GM12878 (cell line): ENCODE data around the gene PTAFR. TPM values are rescaled to one million over a fixed set of nuclear protein-coding genes. Genes with fewer than 3 reads are reported as not detected.

Experiments
- CHD1 ChIP-seq: IDR thresholded peaks from 2 replicates; pipeline ENCODE4 v1.6.1; 2012; ENCODE audit warnings: low read depth, low read length, improper control_type of control experiment
- IKZF1 ChIP-seq: fragments of 450-650 bp; conservative IDR thresholded peaks from 2 replicates; pipeline ENCODE4 v1.6.1; 2017; ENCODE audit warnings: antibody characterized with exemption, mild to moderate bottlenecking
- IRF4 ChIP-seq: IDR thresholded peaks from 2 replicates; pipeline ENCODE4 v1.6.1; 2011; ENCODE audit warnings: low read depth, low read length
- MYB ChIP-seq: fragments of 150-350 bp; IDR thresholded peaks from 2 replicates; pipeline ENCODE4 v1.6.1; 2014; ENCODE audit warnings: mild to moderate bottlenecking, low read depth, low read length, borderline replicate concordance
- NR2C1 ChIP-seq: fragments of 450-650 bp; IDR thresholded peaks from 2 replicates; pipeline ENCODE4 v1.6.1; 2017; ENCODE audit warnings: antibody characterized with exemption, mild to moderate bottlenecking, moderate library complexity
- RBBP5 ChIP-seq: fragments of 200-600 bp; sonication (generic); conservative IDR thresholded peaks from 2 replicates; pipeline ENCODE4 v1.6.1; 2016
- RFX5 ChIP-seq: IDR thresholded peaks from 2 replicates; pipeline ENCODE4 v1.6.1; 2011; ENCODE audit warnings: low read depth, low read length, improper control_type of control experiment
- RUNX3 ChIP-seq: IDR thresholded peaks from 2 replicates; pipeline ENCODE4 v1.6.1; 2012; ENCODE audit warnings: low read length, inconsistent platforms
- SIX5 ChIP-seq: IDR thresholded peaks from 2 replicates; pipeline ENCODE4 v1.6.1; 2011; ENCODE audit warnings: mild to moderate bottlenecking, low read depth, low read length, moderate library complexity; ENCODE audit not compliant: severe bottlenecking
- SUPT20H ChIP-seq: IDR thresholded peaks from 2 replicates; pipeline ENCODE4 v1.6.1; 2011; ENCODE audit warnings: low read depth, mild to moderate bottlenecking, low read length, moderate library complexity, borderline replicate concordance; ENCODE audit not compliant: control insufficient read depth
- USF1 ChIP-seq: IDR thresholded peaks from 2 replicates; pipeline ENCODE4 v1.6.1; 2011; ENCODE audit warnings: borderline replicate concordance, low read depth, mild to moderate bottlenecking, moderate library complexity, mixed read lengths, low read length; ENCODE audit not compliant: insufficient read depth; ENCODE audit errors: extremely low read length
- ZNF622 ChIP-seq: fragments of 450-650 bp; IDR thresholded peaks from 2 replicates; pipeline ENCODE4 v1.6.1; 2017; ENCODE audit warnings: mild to moderate bottlenecking, inconsistent platforms
- polyA plus RNA-seq, 11 experiments: library from polyadenylated mRNA; depleted of rRNA in 4 of 11; unstranded in 6 of 11; stranded (reverse) in 5 of 11; fragments of >200 nt; fragmentation: Nextera tagmentation in 4 of 11; fragmentation: Illumina TruSeq in 1 of 11; extraction: Ambion mirVana in 4 of 11; extraction: Trizol in 1 of 11; gene quantifications; 1 replicate in 1 of 11; 2 replicates in 10 of 11; pipeline versions ENCODE4 v1.2.1 to v1.2.3, GENCODE V29; 2011 to 2016; ENCODE audit warnings: inconsistent platforms in 2 of 11, missing spikeins in 2 of 11, low read depth in 1 of 11
- total RNA-seq, 4 experiments: library from RNA; depleted of rRNA in 3 of 4; stranded (reverse); fragments of >200 nt in 3 of 4; fragmentation: Illumina TruSeq in 1 of 4; extraction: Trizol in 1 of 4; gene quantifications; 2 replicates each; pipeline versions ENCODE4 v1.2.1 to v1.2.3, GENCODE V29; 2013 to 2021
- TF ChIP-seq, protein P1 (sequence below): fragments of 450-650 bp; conservative IDR thresholded peaks from 2 replicates; pipeline ENCODE4 v1.6.1; 2017; ENCODE audit warnings: mild to moderate bottlenecking, moderate library complexity
- TF ChIP-seq, protein P2 (sequence below): IDR thresholded peaks from 2 replicates; pipeline ENCODE4 v1.6.1; 2011; ENCODE audit warnings: low read depth, low read length, improper control_type of control experiment, borderline replicate concordance
- TF ChIP-seq, protein P3 (sequence below): fragments of 450-650 bp; formaldehyde crosslinking; IDR thresholded peaks from 2 replicates; pipeline ENCODE4 v1.4.0; 2020; ENCODE audit warnings: mild to moderate bottlenecking, moderate library complexity
- TF ChIP-seq, protein P4 (sequence below): IDR thresholded peaks from 2 replicates; pipeline ENCODE4 v1.6.1; 2012; ENCODE audit warnings: improper control_type of control experiment, low read depth, low read length; ENCODE audit not compliant: insufficient replicate concordance

Gene PTAFR
- total and polyA plus RNA-seq, 10 of the 15 experiments (the other 5 are each of a cell fraction or from before 2014, with no cell fraction given) = 17.5 to 251 (median 27.7) TPM

GRCh38 chr1:28144203-28145135 is 32.0 kb downstream of the PTAFR start (continued):
- TF ChIP-seq, protein P1, sequence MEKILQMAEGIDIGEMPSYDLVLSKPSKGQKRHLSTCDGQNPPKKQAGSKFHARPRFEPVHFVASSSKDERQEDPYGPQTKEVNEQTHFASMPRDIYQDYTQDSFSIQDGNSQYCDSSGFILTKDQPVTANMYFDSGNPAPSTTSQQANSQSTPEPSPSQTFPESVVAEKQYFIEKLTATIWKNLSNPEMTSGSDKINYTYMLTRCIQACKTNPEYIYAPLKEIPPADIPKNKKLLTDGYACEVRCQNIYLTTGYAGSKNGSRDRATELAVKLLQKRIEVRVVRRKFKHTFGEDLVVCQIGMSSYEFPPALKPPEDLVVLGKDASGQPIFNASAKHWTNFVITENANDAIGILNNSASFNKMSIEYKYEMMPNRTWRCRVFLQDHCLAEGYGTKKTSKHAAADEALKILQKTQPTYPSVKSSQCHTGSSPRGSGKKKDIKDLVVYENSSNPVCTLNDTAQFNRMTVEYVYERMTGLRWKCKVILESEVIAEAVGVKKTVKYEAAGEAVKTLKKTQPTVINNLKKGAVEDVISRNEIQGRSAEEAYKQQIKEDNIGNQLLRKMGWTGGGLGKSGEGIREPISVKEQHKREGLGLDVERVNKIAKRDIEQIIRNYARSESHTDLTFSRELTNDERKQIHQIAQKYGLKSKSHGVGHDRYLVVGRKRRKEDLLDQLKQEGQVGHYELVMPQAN = no peak
- peak; percentile 99 for TF ChIP-seq RUNX3
- TF ChIP-seq RFX5 = no peak
- TF ChIP-seq SIX5 = no peak
- no peak for TF ChIP-seq SUPT20H
- no peak for TF ChIP-seq USF1
- TF ChIP-seq IRF4 = peak; percentile 96
- TF ChIP-seq, protein P2, sequence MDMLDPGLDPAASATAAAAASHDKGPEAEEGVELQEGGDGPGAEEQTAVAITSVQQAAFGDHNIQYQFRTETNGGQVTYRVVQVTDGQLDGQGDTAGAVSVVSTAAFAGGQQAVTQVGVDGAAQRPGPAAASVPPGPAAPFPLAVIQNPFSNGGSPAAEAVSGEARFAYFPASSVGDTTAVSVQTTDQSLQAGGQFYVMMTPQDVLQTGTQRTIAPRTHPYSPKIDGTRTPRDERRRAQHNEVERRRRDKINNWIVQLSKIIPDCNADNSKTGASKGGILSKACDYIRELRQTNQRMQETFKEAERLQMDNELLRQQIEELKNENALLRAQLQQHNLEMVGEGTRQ = no peak
- no peak for TF ChIP-seq RBBP5
- no peak for TF ChIP-seq NR2C1
- TF ChIP-seq, protein P3, sequence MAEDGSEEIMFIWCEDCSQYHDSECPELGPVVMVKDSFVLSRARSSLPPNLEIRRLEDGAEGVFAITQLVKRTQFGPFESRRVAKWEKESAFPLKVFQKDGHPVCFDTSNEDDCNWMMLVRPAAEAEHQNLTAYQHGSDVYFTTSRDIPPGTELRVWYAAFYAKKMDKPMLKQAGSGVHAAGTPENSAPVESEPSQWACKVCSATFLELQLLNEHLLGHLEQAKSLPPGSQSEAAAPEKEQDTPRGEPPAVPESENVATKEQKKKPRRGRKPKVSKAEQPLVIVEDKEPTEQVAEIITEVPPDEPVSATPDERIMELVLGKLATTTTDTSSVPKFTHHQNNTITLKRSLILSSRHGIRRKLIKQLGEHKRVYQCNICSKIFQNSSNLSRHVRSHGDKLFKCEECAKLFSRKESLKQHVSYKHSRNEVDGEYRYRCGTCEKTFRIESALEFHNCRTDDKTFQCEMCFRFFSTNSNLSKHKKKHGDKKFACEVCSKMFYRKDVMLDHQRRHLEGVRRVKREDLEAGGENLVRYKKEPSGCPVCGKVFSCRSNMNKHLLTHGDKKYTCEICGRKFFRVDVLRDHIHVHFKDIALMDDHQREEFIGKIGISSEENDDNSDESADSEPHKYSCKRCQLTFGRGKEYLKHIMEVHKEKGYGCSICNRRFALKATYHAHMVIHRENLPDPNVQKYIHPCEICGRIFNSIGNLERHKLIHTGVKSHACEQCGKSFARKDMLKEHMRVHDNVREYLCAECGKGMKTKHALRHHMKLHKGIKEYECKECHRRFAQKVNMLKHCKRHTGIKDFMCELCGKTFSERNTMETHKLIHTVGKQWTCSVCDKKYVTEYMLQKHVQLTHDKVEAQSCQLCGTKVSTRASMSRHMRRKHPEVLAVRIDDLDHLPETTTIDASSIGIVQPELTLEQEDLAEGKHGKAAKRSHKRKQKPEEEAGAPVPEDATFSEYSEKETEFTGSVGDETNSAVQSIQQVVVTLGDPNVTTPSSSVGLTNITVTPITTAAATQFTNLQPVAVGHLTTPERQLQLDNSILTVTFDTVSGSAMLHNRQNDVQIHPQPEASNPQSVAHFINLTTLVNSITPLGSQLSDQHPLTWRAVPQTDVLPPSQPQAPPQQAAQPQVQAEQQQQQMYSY (CRISPR knock-in tag) = no peak
- TF ChIP-seq CHD1 = no peak
- peak; percentile 90 for TF ChIP-seq IKZF1
- TF ChIP-seq, protein P4, sequence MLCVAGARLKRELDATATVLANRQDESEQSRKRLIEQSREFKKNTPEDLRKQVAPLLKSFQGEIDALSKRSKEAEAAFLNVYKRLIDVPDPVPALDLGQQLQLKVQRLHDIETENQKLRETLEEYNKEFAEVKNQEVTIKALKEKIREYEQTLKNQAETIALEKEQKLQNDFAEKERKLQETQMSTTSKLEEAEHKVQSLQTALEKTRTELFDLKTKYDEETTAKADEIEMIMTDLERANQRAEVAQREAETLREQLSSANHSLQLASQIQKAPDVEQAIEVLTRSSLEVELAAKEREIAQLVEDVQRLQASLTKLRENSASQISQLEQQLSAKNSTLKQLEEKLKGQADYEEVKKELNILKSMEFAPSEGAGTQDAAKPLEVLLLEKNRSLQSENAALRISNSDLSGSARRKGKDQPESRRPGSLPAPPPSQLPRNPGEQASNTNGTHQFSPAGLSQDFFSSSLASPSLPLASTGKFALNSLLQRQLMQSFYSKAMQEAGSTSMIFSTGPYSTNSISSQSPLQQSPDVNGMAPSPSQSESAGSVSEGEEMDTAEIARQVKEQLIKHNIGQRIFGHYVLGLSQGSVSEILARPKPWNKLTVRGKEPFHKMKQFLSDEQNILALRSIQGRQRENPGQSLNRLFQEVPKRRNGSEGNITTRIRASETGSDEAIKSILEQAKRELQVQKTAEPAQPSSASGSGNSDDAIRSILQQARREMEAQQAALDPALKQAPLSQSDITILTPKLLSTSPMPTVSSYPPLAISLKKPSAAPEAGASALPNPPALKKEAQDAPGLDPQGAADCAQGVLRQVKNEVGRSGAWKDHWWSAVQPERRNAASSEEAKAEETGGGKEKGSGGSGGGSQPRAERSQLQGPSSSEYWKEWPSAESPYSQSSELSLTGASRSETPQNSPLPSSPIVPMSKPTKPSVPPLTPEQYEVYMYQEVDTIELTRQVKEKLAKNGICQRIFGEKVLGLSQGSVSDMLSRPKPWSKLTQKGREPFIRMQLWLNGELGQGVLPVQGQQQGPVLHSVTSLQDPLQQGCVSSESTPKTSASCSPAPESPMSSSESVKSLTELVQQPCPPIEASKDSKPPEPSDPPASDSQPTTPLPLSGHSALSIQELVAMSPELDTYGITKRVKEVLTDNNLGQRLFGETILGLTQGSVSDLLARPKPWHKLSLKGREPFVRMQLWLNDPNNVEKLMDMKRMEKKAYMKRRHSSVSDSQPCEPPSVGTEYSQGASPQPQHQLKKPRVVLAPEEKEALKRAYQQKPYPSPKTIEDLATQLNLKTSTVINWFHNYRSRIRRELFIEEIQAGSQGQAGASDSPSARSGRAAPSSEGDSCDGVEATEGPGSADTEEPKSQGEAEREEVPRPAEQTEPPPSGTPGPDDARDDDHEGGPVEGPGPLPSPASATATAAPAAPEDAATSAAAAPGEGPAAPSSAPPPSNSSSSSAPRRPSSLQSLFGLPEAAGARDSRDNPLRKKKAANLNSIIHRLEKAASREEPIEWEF = no peak
- no peak for TF ChIP-seq MYB
- TF ChIP-seq ZNF622 = no peak
